ENCODE measurements around the gene BMPR1A. TPM values are rescaled to one million over a fixed set of nuclear protein-coding genes. Genes with fewer than 3 reads are reported as not detected.

Gene BMPR1A
- total and polyA plus RNA-seq, 10 of the 15 experiments (the other 5 are each of a cell fraction or from before 2014, with no cell fraction given) = 2.3 to 22.7 (median 13.1) TPM

DNA sequence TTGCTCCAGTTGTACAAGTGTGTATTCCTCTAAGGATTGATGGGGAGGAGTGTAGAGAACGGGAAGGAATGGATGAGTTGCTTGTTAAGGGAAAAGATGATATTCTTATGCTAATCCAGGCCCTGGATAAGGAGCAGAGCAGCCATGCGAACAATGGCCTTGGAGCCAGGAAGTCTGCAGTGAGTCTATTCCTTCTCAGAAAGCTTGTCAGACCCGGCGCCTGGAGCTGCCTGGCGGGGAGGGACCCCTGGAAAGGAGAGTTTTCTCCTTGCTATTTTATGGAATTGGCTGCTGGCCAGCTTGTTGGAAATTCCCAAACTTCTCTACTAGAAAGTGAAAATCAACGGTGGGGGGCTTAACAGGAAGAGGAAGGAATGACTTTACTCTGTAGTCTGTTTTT, 111.9 kb downstream of the BMPR1A start (continued):
- TF ChIP-seq ZZZ3 (IDR thresholded peaks at IDR 0.05; ENCODE audit: control insufficient read depth, insufficient read length, low read depth) = no peak
- TF ChIP-seq, protein P1, sequence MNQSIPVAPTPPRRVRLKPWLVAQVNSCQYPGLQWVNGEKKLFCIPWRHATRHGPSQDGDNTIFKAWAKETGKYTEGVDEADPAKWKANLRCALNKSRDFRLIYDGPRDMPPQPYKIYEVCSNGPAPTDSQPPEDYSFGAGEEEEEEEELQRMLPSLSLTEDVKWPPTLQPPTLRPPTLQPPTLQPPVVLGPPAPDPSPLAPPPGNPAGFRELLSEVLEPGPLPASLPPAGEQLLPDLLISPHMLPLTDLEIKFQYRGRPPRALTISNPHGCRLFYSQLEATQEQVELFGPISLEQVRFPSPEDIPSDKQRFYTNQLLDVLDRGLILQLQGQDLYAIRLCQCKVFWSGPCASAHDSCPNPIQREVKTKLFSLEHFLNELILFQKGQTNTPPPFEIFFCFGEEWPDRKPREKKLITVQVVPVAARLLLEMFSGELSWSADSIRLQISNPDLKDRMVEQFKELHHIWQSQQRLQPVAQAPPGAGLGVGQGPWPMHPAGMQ (IDR thresholded peaks at IDR 0.05; ENCODE audit: borderline replicate concordance) = no peak
- TF ChIP-seq KAT2A (conservative IDR thresholded peaks at IDR 0.05; ENCODE audit: control insufficient read depth, low read depth, low read length) = no peak
- TF ChIP-seq, protein P2, sequence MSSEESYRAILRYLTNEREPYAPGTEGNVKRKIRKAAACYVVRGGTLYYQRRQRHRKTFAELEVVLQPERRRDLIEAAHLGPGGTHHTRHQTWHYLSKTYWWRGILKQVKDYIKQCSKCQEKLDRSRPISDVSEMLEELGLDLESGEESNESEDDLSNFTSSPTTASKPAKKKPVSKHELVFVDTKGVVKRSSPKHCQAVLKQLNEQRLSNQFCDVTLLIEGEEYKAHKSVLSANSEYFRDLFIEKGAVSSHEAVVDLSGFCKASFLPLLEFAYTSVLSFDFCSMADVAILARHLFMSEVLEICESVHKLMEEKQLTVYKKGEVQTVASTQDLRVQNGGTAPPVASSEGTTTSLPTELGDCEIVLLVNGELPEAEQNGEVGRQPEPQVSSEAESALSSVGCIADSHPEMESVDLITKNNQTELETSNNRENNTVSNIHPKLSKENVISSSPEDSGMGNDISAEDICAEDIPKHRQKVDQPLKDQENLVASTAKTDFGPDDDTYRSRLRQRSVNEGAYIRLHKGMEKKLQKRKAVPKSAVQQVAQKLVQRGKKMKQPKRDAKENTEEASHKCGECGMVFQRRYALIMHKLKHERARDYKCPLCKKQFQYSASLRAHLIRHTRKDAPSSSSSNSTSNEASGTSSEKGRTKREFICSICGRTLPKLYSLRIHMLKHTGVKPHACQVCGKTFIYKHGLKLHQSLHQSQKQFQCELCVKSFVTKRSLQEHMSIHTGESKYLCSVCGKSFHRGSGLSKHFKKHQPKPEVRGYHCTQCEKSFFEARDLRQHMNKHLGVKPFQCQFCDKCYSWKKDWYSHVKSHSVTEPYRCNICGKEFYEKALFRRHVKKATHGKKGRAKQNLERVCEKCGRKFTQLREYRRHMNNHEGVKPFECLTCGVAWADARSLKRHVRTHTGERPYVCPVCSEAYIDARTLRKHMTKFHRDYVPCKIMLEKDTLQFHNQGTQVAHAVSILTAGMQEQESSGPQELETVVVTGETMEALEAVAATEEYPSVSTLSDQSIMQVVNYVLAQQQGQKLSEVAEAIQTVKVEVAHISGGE (CRISPR knock-in tag; IDR thresholded peaks at IDR 0.05) = no peak
- no peak for TF ChIP-seq GATAD2B (conservative IDR thresholded peaks at IDR 0.05; ENCODE audit: low read depth)
- TF ChIP-seq, protein P3, sequence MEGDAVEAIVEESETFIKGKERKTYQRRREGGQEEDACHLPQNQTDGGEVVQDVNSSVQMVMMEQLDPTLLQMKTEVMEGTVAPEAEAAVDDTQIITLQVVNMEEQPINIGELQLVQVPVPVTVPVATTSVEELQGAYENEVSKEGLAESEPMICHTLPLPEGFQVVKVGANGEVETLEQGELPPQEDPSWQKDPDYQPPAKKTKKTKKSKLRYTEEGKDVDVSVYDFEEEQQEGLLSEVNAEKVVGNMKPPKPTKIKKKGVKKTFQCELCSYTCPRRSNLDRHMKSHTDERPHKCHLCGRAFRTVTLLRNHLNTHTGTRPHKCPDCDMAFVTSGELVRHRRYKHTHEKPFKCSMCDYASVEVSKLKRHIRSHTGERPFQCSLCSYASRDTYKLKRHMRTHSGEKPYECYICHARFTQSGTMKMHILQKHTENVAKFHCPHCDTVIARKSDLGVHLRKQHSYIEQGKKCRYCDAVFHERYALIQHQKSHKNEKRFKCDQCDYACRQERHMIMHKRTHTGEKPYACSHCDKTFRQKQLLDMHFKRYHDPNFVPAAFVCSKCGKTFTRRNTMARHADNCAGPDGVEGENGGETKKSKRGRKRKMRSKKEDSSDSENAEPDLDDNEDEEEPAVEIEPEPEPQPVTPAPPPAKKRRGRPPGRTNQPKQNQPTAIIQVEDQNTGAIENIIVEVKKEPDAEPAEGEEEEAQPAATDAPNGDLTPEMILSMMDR (IDR thresholded peaks at IDR 0.05 in 2 of 3, conservative IDR thresholded peaks at IDR 0.05 in 1 of 3; ENCODE audit: control insufficient read depth in 2 of 3, extremely low read depth in 1 of 3, insufficient read depth in 1 of 3, low read depth in 3 of 3, low read length in 3 of 3) = no peak
- TF ChIP-seq, protein P4, sequence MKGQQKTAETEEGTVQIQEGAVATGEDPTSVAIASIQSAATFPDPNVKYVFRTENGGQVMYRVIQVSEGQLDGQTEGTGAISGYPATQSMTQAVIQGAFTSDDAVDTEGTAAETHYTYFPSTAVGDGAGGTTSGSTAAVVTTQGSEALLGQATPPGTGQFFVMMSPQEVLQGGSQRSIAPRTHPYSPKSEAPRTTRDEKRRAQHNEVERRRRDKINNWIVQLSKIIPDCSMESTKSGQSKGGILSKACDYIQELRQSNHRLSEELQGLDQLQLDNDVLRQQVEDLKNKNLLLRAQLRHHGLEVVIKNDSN (IDR thresholded peaks at IDR 0.05; ENCODE audit: borderline replicate concordance, extremely low read length, insufficient read depth, low read depth, low read length) = no peak
- TF ChIP-seq ASH2L (IDR thresholded peaks at IDR 0.05; ENCODE audit: borderline replicate concordance, low read depth) = no peak
- no peak for TF ChIP-seq YY1 (IDR thresholded peaks at IDR 0.05; ENCODE audit: low read depth, low read length)

All from GM12878 (cell line).